Panc1 (cell line): ENCODE data around the gene ACSS3.

Source experiments
- CTCF ChIP-seq: fragments of 450-650 bp; IDR thresholded peaks from 2 replicates; pipeline ENCODE4 v1.5.1; 2017; ENCODE audit warnings: mild to moderate bottlenecking
- SIN3A ChIP-seq: IDR thresholded peaks from 2 replicates; pipeline ENCODE4 v1.6.1; 2012; ENCODE audit warnings: low read depth, mild to moderate bottlenecking, low read length, moderate library complexity, borderline replicate concordance; ENCODE audit not compliant: insufficient read depth
- TCF7L2 ChIP-seq: IDR thresholded peaks from 2 replicates; pipeline ENCODE4 v1.6.1; 2011; ENCODE audit warnings: mild to moderate bottlenecking, low read depth, low read length, inconsistent platforms

DNA sequence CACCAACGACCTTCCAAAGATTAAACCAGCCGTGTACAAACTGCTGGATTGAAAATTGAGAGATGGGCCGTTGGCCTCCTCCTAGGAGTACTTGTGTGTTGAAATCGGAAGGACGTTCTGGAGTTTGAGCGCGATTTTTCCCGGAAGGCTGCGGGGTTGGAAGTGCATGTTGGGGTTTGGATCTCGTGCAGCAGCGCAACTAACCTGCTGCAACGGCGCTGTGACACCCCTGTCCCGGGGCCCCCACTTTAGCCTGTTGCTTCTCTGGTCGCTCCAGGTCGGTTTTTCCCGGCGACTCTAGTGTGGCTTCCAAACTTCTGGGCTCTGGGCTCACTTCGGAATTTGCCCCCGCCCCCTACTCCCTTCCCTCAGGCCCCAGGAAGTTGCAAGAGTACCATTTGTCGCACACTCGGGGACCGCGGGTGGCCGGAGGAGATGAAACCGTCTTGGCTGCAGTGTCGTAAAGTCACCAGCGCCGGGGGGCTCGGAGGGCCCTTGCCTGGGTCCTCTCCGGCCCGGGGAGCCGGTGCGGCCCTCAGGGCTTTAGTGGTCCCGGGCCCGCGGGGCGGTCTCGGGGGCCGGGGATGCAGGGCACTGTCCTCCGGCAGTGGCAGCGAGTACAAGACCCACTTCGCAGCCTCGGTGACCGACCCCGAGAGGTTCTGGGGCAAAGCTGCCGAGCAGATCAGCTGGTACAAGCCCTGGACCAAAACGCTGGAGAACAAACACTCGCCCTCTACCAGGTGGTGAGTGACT, at the start of gene ACSS3:
- TF ChIP-seq CTCF (no peak), TCF7L2 (no peak), SIN3A (no peak)
